ENCODE results near the gene CARNS1. TPM values are rescaled to one million over a fixed set of nuclear protein-coding genes. Genes with fewer than 3 reads are reported as not detected.

Gene CARNS1
- total and polyA plus RNA-seq, 9 donors: 0.12 to 13.2 (median 0.62) TPM

- WGBS, 3 donors: 90 to 92% (median 91%) methylated on average over 7 of the region's 7 CpGs
- no peaks in the 10 kb centered on the region for H3K27me3 ChIP-seq
- no peaks in the 10 kb centered on the region for H3K9me3 ChIP-seq
- no peaks in the 10 kb centered on the region for H3K36me3 ChIP-seq
- TF ChIP-seq POLR2A (IDR thresholded peaks at IDR 0.05) (no peak), EP300 (IDR thresholded peaks at IDR 0.05) (no peak), CTCF (IDR thresholded peaks at IDR 0.05) (no peak)
- H3K4me3 ChIP-seq: no peak overlapping the region
- intact Hi-C loops (cut with DNase I): loop anchor here in 1 of 4 donors (10.0 kb wide), 1 partner anchor 57 kb away; the partner anchor contains the start of genes CDK2AP2 and PITPNM1
- no peak overlapping the region for H3K27ac ChIP-seq
- no peaks in the 10 kb centered on the region for H3K4me1 ChIP-seq (ENCODE audit: insufficient read depth)
- DNase-seq: no peak
Measured at GRCh38 chr11:67448220-67448609, 32.7 kb downstream of the CARNS1 start.

GRCh38 chr11:67449116-67449844, 33.8 kb downstream of the CARNS1 start:
- Histone ChIP-seq H3K27ac (no peak overlapping the region), H3K9me3 (no peaks in the 10 kb centered on the region), H3K4me3 (no peak overlapping the region), H3K27me3 (no peaks in the 10 kb centered on the region), H3K4me1 (ENCODE audit: insufficient read depth) (no peaks in the 10 kb centered on the region), H3K36me3 (no peaks in the 10 kb centered on the region)
- no peak for DNase-seq
- intact Hi-C loops (cut with DNase I): loop anchor here in 1 of 4 donors (10.0 kb wide), 1 partner anchor 56 kb away; the partner anchor contains the start of genes CDK2AP2 and PITPNM1
- 72 to 80% (median 76%) methylated on average over 9 of the region's 9 CpGs for WGBS, 3 donors
- TF ChIP-seq EP300 (IDR thresholded peaks at IDR 0.05) (no peak), POLR2A (IDR thresholded peaks at IDR 0.05) (no peak), CTCF (IDR thresholded peaks at IDR 0.05) (no peak)

- WGBS, 3 donors: 83 to 88% (median 85%) methylated on average over 25 of the region's 25 CpGs
- no peaks in the 10 kb centered on the region for H3K4me1 ChIP-seq (ENCODE audit: insufficient read depth)
- H3K4me3 ChIP-seq: no peak overlapping the region
- TF ChIP-seq POLR2A (IDR thresholded peaks at IDR 0.05) (no peak), CTCF (IDR thresholded peaks at IDR 0.05) (no peak), EP300 (IDR thresholded peaks at IDR 0.05) (no peak)
- no peaks in the 10 kb centered on the region for H3K36me3 ChIP-seq
- no peaks in the 10 kb centered on the region for H3K9me3 ChIP-seq
- no peak for DNase-seq
- H3K27ac ChIP-seq: no peak overlapping the region
- intact Hi-C loops (cut with DNase I): no loop called here
- no peaks in the 10 kb centered on the region for H3K27me3 ChIP-seq
Measured at GRCh38 chr11:67450796-67451657, 35.5 kb downstream of the CARNS1 start.

- H3K36me3 ChIP-seq: no peaks in the 10 kb centered on the region
- H3K4me1 ChIP-seq (ENCODE audit: insufficient read depth): no peaks in the 10 kb centered on the region
- H3K9me3 ChIP-seq: no peaks in the 10 kb centered on the region
- no peak for DNase-seq
- intact Hi-C loops (cut with DNase I): no loop called here
- no peak overlapping the region for H3K27ac ChIP-seq
- no peaks in the 10 kb centered on the region for H3K27me3 ChIP-seq
- no peak for TF ChIP-seq EP300 (IDR thresholded peaks at IDR 0.05)
- TF ChIP-seq POLR2A (IDR thresholded peaks at IDR 0.05): no peak
- no peak for TF ChIP-seq CTCF (IDR thresholded peaks at IDR 0.05)
- H3K4me3 ChIP-seq: no peak overlapping the region
- 91 to 95% (median 92%) methylated on average over 14 of the region's 14 CpGs for WGBS, 3 donors
Measured at GRCh38 chr11:67451658-67451976, 36.1 kb downstream of the CARNS1 start.
